Suppressor macrophage (primary cell): Measurements from ENCODE around the gene FAM149B1.
A peak's percentile ranks its signal among the peaks of the same experiment; 100 is the strongest.
"Not testable (repeated sequence)": the region's sequence is repeated elsewhere in the genome, so short reads cannot be mapped to it uniquely, and the experiment has no call there.

ENCODE experiments used
- DNase-seq, 4 experiments: peaks; one replicate each; pipeline ENCODE4 v3.0.0-alpha.2; 2020 to 2022
- total RNA-seq, 17 experiments: gene quantifications; one replicate each; lab custom pipeline; 2026; ENCODE audit warnings: mixed read lengths in 6 of 17, inconsistent platforms in 3 of 17; lab: John Stamatoyannopoulos, UW

Gene FAM149B1
- 10.6 to 23.6 (median 16.6) reads per million in 17 experiments for total RNA-seq

DNA sequence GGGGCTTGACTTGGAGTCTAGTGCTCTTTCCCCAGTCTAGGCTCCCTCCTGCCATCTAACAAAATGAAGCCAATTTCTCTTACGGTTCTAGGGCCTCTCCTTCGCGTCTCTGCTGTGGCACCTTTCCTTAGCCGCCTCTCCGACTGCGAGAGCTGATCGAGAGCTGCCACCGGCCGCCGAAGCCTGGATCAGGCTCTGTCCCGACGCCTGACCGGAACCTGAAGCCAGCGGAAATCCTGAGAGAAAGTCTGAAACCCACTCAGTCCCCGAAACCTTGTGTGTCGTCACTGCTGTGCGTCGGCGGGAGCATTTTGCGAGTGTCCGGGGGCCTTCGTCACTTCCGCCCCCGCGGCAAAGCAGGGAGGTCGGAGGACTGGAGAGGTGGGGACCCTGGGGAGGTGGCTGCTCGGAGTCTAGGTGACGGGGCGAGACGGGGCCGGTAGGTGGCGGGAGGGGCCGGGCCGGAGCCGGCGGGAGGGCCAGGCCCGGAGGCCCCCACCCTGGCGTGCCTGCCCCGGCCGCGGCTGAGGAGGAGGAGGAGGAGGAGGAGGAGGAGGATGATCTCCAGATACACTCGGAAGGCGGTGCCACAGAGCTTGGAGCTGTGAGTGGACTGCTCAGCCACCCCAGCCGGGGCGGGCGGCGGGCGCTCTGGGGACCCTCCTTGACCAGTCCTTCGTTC, at the start of gene FAM149B1, which contains the start of gene ECD:
TSS of gene FAM149B1 (plus strand) at position 337 of the 682 bp plus-strand sequence. CDS start at position 558, 221 bp downstream.
TSS of gene ECD (minus strand) at position 226 of the 682 bp plus-strand sequence. CDS start 4,071 bp downstream, outside the sequence.
- DNase-seq: peak; percentile 96 to 97 (median 97)

DNA sequence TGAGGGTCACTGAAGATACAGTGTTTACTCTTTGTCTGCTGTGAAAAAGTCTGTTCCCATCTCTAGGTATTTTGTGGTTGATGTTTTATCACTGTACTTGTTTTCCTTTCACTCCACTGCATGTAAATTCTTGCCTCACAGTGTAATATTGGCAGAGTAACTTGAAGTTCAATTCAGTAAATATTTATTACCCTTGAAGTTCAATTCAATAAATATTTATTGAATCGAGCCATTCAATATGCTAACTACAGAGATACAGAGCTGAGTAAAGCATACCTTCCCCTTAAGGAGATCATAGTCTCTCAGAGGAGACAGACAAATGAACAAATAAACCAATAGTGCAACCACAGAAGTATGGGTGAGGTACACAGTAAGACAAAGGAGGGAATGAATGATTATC, 48.5 kb upstream of the FAM149B1 start:
- no peak for DNase-seq

DNA sequence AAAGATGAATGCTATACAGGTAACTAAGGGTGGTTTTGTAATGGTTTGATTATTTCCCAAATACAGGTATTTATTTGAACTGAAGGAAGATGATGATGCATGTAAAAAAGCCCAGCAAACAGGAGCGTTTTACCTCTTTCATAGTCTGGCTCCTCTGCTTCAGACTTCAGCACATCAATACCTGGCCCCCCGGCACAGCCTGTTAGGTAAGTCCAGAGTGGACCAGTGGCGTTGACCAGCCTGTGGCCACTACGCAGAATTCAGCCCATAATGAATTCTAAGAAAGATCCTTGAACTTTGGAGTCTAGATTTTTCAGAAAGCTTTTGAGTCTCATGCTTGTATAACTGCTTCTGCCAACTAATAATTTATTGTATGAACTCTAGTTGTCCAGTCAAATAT, 48.0 kb upstream of the FAM149B1 start:
- no peak for DNase-seq

DNA sequence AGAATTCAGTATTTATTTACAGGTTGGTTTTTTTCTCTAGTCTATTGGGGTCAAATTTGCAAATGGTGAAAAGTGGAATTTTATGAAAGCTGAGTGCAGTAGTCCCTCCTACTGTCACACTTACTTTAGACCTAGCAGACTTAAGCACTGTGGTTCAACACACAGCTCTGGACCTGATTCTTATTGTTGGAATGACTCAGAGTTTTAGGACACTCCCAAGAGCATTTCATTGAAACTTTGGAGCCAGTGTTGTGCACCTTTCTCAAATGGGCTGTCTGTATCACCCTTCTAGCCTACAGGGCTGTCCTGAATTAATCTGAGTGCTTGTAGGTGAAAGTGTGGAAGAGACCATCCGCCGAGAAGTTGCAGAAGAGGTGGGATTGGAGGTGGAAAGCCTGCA, 41.6 kb upstream of the FAM149B1 start:
- DNase-seq: no peak

DNA sequence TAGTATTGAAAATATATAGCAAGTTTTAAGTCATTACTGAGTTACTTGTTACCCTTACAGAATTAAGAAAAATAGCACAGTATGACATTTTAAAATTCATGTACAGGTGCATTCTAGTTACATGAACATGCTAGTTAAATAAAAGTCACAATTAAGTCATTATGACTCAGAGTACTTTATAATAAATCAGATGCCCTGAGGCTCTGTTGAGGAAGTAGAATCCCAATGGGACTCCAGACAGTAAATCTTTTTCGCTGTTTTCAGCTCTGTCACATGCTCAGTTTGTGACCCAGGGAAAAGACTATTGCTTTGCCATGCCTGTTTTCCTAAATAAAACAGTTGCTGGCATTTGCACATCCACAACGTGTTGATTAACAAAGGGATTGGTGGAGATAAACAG, 36.6 kb upstream of the FAM149B1 start:
- no peak for DNase-seq

DNA sequence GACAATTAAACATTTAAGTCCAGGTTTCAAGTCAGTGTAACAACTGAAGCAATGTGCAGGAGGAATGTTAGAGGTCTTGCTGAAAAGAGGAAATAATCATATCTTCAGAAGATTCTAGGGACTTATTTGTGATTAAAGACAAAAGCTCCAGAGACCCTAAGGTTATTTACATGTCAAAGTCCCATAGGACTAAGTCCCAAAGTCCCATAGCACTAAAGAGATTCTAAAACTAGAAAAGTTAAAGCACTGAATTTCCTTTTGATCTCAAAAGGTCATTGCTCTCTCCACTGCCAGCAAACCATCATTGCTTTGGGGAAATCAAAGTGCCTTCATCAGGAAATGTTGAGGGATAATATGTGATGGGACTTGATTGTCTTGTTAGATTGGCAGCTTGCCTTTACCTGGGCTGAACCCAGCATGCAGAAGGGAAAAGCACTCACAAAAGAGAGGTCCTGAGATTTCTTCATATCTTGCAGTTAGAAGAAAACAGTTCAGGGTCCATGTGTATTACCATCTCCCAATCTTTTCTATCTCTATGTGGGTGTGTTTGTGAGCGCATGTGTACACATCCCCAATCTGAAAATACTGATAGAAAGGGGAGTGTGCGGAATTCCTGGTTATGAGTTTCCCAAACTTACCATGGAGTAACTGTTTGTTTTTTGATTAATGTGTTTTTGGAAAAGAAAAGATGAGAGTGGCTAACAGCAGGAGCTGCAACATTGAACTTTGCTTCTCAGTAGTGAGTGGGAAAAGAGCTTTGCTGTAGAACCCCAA, 35.8 kb upstream of the FAM149B1 start:
- no peak for DNase-seq

DNA sequence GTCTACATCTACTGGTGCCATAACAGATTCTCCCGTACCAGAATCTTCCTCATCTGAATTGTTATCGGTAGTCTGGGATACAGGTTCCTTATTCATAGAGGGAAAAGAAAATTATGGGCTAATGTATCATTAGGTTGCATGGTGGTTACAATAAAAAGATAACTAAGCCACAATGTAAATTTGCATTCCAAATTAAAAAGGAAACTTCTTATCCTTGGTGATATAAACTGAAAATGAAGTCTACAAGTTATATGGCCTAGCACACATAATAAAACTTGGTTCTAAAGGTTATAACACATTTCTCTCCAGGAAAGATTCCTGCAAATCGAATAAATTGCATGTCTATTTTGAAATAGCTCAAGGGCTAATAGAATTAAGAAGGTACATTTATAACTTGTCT, 33.2 kb upstream of the FAM149B1 start:
- no peak for DNase-seq

DNA sequence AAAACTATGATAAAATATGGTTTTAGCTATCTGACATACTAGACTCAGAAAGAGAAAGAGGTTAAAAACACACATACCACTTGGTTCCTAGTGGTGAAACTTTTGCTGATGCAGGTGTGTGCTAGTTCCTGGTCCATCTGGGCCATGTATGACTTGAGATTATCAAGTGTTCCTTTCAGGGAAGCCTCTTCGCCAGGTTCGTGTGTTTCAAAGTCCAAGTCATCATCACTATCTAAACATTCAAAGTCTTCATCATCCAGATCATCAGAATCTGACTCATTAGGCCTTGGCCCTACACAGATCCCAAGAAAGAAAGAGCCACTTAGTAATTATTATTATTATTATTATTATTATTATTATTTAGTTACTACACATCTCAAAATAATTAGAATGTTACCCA, 31.3 kb upstream of the FAM149B1 start:
- no peak for DNase-seq

DNA sequence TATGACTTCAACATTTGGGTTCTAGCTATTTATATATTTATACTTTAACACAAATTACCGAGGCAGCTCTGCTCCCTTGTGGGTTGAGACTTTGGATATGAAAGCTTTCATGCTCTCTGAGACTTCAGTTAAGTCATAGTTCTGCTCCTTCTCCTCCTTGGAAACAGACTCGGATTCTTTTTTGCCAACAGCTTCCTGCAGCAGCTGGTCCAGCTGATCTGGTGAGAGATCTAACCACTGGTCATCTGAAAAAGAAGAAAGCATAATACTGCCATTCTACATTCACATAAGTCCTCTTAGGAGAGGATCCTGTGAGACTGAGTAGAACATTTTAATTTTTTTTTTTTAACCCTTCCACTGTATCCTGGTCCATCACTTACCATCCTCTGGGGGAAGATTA, 28.7 kb upstream of the FAM149B1 start:
- DNase-seq: no peak

DNA sequence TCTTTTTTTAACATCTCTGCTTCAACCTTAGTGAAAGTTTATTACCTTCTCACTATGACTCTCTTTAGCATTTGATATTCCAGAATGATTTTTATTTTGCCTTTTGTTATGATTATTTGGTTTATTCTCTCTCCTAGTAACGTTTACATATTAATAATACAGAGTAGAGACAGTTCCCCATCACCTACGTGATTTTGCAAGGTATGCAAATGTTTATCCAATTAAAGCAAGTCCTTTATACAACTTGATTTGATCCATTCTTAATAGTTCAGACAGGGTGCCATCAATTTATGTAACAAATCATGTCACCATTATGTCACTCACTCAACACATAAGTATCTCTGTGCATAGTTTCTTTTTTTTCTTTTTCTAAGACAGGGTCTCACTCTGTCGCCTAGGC, 26.3 kb upstream of the FAM149B1 start:
- DNase-seq: no peak

DNA sequence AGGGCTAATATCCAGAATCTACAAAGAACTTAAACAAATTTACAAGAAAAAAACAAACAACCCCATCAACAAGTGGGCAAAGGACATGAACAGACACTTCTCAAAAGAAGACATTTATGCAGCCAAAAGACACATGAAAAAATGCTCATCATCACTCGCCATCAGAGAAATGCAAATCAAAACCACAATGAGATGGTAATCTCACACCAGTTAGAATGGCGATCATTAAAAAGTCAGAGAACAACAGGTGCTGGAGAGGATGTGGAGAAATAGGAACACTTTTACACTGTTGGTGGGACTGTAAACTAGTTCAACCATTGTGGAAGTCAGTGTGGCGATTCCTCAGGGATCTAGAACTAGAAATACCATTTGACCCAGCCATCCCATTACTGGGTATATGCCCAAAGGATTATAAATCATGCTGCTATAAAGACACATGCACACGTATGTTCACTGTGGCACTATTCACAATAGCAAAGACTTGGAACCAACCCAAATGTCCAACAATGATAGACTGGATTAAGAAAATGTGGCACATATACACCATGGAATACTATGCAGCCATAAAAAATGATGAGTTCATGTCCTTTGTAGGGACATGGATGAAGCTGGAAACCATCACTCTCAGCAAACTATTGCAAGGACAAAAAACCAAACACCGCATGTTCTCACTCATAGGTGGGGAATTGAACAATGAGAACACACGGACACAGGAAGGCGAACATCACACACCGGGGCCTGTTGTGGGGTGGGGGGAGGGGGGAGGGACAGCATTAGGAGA, 17.1 kb upstream of the FAM149B1 start:
- DNase-seq: not testable (repeated sequence)

DNA sequence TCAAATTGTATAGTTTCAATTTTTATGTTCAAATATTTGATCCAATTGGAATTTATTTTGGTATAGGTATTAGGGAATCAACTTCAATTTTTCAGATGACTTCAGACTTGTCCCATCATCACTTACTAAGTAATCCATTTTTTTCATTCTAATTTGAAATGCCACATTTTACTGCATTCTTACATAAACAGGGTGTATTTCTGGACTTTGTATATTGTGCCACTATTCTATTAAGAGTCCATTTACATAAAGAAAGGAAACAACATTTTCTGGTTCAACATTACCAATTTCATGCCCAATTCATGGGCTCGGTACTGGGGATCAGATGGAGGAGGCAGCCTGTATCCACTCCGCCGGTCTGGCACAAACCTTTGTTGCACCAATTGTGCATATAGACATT, 15.9 kb upstream of the FAM149B1 start:
- no peak for DNase-seq

DNA sequence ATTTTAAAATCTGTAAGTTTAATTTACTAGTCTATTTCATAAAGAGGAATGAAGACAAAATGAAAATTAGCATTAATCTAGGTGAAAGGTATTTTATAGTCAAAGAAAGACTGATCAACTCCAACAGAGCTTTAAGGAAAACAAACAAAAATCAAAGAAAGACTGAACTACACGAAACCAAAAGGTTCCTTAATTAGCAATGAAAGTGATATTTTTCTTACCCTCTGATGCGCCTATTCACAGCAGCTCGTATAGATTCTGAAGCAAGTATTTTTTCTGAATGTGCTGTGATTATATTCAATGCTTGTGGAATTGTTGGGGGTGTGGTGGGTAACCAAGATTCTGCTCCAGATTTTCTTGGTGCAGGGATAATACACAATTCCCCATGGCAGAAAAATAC, 11.9 kb upstream of the FAM149B1 start:
- no peak for DNase-seq

DNA sequence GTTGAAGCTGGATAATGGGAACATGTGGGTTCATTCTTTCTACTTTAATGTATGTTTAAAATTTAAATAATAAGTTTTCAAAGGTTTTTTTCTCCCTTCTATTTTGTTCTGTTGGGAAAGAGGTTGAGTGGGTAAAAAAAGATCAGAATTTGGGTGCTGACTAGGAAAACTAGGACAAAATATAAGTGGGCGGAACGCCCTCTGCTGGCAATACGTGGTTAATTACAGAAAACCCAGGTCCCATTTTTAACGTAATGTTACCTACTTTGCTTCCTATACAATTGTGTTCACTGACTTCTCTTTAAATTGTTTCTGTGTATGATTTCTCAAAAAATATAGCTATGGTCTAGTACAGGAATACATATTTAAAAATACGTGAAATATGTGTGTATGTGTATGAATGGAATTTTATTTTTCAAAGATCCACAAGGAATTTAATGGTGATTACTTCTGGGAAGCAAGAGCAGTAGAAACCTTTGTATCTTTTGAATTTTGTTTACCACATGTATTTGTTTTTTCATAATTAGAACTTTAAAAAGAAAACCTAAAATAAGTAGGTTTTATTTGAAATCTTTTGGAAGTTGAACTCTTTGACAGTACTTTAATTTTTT, 8.8 kb upstream of the FAM149B1 start:
- peak; percentile 64 to 76 (median 68) for DNase-seq

DNA sequence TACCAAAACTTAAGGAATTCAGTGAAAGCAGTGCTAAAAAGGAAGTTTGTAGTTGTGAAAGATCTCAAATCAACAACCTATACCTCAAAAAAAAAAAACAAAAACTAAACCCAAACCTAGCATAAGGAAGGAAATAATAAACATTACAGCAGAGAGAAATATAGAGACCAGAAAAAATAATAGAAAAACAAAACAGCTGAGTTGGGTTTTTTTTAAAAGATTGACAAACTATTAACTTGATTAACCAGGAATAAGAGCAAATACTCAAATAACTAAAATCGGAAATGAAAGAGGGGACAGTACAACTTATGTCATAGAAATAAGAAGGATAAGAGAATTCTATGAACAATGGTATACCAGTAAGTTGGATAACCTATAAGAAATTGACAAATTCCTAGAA, 6.8 kb upstream of the FAM149B1 start:
- DNase-seq: no peak

DNA sequence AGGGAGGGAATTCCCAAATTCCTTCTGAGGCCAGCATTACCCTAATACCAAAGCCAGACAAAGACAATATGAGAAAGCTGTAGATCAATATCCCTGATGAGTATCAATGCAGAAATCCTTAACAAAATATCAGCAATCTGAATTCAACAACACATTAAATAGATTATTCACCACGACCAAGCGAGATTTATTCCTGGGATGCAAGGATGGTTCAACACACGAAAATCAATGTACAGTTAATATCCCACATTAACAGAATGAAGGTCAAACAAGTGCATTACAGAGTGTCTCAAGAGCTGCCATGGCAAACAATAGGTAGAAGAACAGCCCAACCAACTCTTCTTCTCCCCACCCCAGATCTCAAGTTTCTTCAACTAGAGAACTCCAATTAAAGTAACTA, 6.3 kb upstream of the FAM149B1 start:
- no peak for DNase-seq

DNA sequence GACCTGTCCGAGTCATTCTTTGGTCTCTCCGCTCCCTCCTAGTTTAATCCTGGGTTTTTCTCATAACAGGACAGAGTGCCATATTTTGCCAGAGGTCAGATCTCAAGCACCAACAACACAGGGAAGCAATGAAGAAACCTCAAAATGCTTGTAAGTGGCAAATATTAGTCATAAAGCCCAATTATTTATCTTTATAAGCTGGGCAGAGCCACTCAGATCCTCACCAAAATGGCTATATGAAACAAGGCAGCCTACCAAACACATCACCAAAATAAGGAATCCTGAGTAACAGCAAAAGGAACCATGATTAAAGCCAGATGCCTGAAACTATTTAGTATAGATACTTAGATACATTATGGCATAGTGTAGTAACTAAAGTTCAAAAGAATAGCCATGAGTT, 4.8 kb upstream of the FAM149B1 start:
- no peak for DNase-seq

DNA sequence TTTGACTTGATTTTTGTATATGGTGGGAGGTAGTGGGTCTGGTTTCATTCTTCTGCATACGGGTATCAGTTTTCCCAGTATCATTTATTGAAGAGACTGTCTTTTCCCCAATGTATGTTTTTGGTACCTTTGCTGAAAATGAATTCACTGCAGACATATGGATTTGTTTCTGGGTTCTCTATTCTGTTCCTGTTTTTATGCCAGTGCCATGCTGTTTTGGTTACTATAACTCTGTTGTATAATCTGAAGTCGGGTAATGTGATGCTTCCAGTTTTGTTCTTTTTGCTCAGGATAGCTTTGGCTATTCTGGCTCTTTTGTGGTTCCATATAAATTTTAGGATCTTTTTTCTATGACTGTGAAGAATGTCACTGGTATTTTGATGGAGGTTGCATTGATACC, 947 bp upstream of the FAM149B1 start:
- DNase-seq: no peak

DNA sequence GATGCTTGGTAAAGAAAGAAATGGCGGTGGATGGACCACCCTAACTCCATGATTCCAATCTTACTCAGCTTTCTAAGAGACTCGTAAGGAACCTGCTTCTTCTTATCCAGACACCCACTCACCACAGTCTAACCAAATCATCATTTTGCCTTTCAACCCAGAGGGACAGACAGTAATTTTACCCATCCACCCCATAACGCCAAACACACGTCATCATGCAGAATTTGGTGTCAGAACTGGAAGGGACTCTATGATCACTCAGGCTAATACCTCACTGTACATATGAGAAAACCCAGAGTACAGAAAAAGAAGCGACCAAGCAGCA, 499 bp upstream of the FAM149B1 start:
- peak in 3 of 4 experiments; percentile 28 to 63 (median 46) for DNase-seq

DNA sequence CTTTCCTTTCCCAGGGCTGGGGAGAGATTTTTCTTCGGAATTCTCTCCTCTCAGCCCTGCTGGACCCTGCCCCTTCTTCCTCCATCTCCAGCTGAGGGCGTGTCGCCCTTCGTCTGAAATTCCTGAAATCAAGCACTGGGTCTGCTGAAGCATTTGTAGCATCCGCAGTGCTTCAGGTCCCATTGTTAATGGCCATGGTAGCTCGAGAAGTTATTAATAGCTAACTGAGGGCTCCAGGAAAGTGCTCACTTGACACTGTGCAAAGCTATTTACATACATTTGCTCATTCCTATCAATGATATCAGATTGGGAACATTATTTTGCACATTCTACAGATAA, 515 bp downstream of the FAM149B1 start:
- DNase-seq: peak in 1 of 4 experiments; percentile 10

DNA sequence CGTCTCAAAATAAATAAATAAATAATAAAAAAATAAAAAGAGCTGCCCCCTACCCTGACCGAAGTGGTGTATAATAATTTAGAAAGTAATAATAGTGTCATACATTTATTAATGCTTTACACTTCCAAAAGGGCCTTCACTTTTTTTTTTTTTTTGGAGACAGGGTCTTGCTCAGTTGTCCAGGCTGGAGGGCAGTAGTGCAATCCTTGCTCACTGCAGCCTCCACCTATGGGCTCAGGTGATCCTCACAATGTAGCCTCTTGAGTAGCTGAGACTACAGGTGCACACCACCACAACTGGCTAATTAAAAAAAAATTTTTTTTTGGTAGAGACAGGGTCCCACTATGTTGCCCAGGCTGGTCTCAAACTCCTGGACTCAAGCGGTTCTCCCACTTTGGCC, 1.4 kb downstream of the FAM149B1 start:
- DNase-seq: no peak

DNA sequence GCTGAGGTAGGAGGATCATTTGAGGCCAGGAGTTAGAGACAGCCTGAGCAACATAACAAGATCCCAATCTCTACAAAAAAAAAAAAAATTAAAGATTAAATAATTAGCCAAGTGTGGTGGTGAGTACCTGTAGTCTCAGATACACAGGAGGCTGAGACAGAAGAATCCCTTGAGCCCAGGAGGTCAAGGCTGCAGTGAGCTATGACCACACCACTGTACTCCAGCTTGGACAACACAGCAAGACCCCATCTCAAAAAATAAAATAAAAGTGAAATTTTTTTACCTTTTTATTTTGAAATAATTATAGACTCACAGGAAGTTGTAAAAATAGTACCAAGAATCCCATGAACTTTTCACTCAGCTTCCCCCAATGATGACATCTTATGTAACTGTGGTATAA, 4.9 kb downstream of the FAM149B1 start:
- no peak for DNase-seq
